ENCODE data around the gene SAMD4A.

Gene SAMD4A

DNA sequence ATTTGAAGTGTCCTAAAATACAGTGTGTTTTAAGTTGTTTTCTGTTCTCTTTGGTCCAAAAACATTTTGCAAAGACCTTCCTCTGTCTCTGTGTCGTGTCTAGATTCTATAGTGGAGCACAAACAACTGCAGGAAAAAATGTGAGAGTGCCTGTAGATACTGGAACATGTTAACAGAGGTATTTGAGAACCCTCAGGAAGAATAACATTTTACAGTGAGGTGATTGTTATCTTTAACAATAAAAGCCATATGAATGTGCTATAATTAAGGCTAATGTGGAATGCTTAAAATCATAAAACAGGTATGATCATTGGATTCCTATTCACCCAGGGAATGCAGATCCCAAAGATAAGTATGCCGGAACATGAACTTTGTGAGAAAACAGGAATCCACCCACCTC, 98.0 kb downstream of the SAMD4A start:
- no peak for DNase-seq (ENCODE audit: low read depth)
- H3K4me3 ChIP-seq (ENCODE audit: control insufficient read depth, low read depth, low read length): no peak overlapping the region
- TF ChIP-seq, protein P1, sequence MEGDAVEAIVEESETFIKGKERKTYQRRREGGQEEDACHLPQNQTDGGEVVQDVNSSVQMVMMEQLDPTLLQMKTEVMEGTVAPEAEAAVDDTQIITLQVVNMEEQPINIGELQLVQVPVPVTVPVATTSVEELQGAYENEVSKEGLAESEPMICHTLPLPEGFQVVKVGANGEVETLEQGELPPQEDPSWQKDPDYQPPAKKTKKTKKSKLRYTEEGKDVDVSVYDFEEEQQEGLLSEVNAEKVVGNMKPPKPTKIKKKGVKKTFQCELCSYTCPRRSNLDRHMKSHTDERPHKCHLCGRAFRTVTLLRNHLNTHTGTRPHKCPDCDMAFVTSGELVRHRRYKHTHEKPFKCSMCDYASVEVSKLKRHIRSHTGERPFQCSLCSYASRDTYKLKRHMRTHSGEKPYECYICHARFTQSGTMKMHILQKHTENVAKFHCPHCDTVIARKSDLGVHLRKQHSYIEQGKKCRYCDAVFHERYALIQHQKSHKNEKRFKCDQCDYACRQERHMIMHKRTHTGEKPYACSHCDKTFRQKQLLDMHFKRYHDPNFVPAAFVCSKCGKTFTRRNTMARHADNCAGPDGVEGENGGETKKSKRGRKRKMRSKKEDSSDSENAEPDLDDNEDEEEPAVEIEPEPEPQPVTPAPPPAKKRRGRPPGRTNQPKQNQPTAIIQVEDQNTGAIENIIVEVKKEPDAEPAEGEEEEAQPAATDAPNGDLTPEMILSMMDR (conservative IDR thresholded peaks at IDR 0.05; ENCODE audit: control insufficient read depth, insufficient read depth, low read depth, low read length): no peak

- TF ChIP-seq, protein P1 (conservative IDR thresholded peaks at IDR 0.05; ENCODE audit: control insufficient read depth, insufficient read depth, low read depth, low read length): no peak
- H3K4me3 ChIP-seq (ENCODE audit: control insufficient read depth, low read depth, low read length): no peak overlapping the region
- DNase-seq (ENCODE audit: low read depth): no peak
These were observed 99.0 kb downstream of the SAMD4A start for GRCh38 chr14:54665946-54666345.

DNA sequence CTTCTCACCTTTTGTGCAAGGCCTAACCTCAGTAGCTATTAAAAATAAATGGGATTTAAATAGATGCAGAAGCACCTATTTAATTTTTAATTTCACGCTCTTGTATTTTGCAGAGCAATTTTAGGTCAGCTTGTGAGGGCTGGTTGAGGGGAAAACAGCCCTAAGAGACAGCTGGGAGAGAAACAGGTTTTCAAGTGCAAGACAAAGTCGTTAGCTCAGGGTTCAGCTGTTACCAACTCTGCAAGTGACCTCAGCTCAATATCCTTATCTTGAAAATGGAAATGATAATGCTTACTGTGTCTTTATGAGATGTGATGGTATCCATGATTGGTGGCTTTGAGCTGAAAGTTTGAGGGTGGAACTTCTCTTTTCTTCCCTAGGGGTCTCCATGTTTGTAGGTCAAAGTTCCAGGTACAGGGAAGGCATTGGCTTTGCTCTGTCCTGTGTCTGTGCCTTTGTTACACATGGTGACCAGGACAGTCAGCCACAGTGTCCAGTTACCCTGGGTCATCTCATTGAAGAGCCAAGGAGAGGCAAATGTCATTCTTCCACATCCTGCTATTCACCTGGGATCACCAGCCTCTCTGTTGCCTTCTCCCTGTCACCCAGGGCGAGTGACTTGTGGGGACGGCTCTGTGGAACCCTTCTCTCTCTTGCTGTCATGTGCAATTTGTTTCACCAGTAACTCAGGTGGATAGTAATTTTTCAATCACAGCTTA, 100.3 kb downstream of the SAMD4A start:
- TF ChIP-seq, protein P1 (conservative IDR thresholded peaks at IDR 0.05; ENCODE audit: control insufficient read depth, insufficient read depth, low read depth, low read length): no peak
- DNase-seq (ENCODE audit: low read depth): no peak
- H3K4me3 ChIP-seq (ENCODE audit: control insufficient read depth, low read depth, low read length): no peak overlapping the region

DNA sequence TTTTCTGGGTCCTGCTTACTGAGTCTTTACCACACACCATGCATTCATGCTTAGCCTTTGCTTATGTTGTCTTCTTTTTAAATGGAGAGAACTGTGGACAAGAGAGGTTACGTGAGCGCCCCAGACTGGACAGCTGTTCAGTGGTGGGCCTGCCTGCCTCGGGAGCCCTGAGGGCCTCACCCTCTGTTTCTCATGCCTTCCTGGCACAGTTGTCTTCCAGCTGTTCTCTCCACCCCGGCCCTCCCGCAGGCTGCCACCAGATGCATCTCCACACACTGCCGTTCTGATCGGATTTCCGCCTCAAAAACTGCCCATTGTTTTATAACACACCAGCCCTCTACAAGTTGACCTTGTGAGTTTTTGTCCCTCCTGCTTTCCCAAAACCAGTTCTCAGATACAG, 100.8 kb downstream of the SAMD4A start:
- TF ChIP-seq, protein P1 (conservative IDR thresholded peaks at IDR 0.05; ENCODE audit: control insufficient read depth, insufficient read depth, low read depth, low read length): no peak
- no peak for DNase-seq (ENCODE audit: low read depth)
- no peak overlapping the region for H3K4me3 ChIP-seq (ENCODE audit: control insufficient read depth, low read depth, low read length)

- no peak overlapping the region for H3K4me3 ChIP-seq (ENCODE audit: control insufficient read depth, low read depth, low read length)
- peak; percentile 89 for DNase-seq (ENCODE audit: low read depth)
- TF ChIP-seq, protein P1 (conservative IDR thresholded peaks at IDR 0.05; ENCODE audit: control insufficient read depth, insufficient read depth, low read depth, low read length): no peak
These were observed 103.0 kb downstream of the SAMD4A start for GRCh38 chr14:54669721-54670561.

DNA sequence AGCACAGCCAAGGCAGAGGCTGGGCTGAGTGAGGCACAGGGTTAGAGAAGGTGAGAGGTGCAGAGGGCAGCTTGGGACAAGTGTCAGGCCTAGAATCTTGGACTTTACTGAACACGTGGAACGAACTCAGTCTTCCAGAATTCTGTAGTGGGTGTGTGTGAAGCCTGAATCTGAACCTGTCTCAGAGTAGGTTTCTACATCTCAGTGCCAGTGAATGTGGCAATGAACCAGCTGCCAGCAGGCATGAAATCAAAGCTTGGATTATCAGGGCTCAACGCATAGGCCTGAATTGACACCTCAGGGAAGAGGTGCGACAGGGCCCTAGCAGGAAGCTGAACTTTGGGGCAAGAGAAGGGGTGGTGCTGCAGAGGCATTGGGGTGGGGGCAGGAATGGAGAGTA, 104.6 kb downstream of the SAMD4A start:
- H3K4me3 ChIP-seq (ENCODE audit: control insufficient read depth, low read depth, low read length): no peak overlapping the region
- TF ChIP-seq, protein P1 (conservative IDR thresholded peaks at IDR 0.05; ENCODE audit: control insufficient read depth, insufficient read depth, low read depth, low read length): no peak
- no peak for DNase-seq (ENCODE audit: low read depth)
